ENCODE measurements around the gene RBBP8NL.

DNA sequence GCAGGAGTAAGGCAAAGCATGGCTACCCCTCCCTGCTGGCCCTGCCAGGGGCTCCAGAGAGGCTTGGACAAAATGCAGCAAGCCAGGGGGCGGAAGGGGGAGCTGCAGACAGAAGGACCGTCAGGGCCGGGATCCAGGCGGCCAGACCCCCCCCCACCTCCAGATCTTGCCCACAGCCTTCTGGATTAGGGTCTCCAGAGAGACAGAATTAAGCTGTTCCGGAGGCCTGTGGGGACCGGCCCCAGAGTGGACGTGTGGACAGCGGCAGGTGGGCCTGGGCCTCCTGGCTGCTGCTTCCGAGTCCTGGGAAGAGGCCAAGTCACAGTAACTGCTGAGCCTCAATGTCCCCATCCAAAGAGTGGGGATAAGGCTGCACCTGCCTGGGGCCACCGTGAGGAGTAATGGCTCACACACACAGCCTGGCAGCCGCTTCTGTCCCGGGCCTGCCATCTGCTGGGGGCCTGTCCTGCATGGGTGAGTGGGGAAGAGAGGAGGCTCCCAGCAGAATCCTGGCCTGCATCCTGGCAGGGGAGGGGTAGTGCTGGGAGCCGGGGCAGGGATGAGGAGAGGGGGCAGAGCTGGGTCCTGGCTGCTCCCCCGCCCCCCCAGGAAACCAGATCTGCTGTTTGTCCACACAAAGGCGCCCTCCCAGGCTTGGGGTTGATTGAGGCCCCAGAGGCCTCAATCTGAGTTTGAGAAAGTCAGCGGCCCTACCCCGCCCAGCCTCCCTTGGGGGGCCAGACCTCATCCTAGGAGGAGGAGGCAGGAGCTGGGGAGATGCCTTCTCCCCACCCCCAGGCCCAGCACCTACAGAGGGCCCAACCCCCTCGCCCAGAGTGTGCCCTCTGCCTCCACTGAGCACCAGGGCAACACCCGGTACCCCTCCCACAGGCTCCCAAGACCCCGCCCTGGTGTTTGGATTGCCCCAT is 64.1 kb downstream of the RBBP8NL start:
- TF ChIP-seq, protein P1, sequence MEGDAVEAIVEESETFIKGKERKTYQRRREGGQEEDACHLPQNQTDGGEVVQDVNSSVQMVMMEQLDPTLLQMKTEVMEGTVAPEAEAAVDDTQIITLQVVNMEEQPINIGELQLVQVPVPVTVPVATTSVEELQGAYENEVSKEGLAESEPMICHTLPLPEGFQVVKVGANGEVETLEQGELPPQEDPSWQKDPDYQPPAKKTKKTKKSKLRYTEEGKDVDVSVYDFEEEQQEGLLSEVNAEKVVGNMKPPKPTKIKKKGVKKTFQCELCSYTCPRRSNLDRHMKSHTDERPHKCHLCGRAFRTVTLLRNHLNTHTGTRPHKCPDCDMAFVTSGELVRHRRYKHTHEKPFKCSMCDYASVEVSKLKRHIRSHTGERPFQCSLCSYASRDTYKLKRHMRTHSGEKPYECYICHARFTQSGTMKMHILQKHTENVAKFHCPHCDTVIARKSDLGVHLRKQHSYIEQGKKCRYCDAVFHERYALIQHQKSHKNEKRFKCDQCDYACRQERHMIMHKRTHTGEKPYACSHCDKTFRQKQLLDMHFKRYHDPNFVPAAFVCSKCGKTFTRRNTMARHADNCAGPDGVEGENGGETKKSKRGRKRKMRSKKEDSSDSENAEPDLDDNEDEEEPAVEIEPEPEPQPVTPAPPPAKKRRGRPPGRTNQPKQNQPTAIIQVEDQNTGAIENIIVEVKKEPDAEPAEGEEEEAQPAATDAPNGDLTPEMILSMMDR (conservative IDR thresholded peaks at IDR 0.05), result no peak
- no peak for TF ChIP-seq EZH2 (IDR thresholded peaks at IDR 0.05; ENCODE audit: low read depth)

Measured in PC-9 (cell line).